ENCODE results near the gene DDIAS.
"Not testable (repeated sequence)": the region's sequence is repeated elsewhere in the genome, so short reads cannot be mapped to it uniquely, and the experiment has no call there.

The DDIAS gene, protein sequence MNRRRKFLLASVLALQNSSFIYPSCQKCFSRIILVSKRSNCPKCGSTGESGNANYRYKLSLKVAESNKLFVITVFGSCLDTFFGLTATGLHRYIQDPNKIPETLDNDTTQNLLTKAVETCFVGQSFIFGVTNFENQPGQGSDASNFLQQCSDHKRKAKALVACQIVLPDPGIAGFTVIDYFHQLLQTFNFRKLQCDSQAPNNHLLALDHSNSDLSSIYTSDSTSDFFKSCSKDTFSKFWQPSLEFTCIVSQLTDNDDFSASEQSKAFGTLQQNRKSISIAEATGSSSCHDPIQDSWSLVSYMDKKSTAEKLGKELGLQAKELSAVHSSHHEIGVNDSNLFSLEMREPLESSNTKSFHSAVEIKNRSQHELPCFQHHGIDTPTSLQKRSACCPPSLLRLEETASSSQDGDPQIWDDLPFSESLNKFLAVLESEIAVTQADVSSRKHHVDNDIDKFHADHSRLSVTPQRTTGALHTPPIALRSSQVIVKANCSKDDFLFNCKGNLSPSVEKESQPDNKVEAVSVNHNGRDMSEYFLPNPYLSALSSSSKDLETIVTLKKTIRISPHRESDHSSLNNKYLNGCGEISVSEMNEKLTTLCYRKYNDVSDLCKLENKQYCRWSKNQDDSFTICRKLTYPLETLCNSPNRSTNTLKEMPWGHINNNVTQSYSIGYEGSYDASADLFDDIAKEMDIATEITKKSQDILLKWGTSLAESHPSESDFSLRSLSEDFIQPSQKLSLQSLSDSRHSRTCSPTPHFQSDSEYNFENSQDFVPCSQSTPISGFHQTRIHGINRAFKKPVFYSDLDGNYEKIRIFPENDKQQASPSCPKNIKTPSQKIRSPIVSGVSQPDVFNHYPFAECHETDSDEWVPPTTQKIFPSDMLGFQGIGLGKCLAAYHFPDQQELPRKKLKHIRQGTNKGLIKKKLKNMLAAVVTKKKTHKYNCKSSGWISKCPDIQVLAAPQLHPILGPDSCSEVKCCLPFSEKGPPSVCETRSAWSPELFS

DNA sequence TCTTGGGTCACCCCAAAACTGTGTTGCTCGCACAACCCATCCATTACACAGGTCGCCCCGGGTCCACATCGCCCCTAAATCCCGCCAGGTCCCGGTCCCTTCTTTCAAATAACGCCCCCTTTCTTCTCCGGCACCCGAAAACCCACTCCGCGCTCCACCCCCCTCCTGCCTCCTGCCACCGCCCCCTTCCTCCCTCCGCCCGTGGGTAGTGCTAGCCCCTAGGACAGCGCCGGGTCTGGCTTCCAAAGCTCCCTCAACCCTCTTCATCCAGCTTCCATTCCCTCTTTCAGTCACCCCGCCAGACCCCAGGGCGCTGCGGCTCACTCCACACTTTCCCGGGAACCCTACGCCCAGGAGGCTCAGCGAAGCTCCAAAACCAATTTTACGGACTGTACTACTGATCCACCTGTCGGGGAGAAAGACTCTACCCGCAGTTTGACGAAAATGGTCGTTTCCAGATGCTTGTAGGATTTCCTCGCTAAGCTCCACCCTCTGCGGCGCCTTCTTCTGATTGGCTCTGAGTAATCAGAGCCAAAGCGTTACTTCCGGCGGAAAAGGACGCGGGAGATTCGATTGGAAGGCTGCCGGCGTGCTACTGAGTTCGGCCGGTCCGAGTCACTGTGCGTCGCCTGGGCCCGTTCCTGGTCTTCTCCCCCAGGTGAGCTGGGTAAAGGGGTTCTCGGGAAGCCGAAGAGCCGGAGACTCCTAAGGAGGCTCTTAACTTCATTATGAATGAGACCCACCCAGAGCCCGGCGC, at the start of gene DDIAS:
DDIAS (plus strand) TSS at position 572 of the 757 bp plus-strand sequence. CDS start 13,003 bp downstream, outside the sequence.
- peak; percentile 97 for DNase-seq (ENCODE audit: low read depth)
- TF ChIP-seq, protein P1, sequence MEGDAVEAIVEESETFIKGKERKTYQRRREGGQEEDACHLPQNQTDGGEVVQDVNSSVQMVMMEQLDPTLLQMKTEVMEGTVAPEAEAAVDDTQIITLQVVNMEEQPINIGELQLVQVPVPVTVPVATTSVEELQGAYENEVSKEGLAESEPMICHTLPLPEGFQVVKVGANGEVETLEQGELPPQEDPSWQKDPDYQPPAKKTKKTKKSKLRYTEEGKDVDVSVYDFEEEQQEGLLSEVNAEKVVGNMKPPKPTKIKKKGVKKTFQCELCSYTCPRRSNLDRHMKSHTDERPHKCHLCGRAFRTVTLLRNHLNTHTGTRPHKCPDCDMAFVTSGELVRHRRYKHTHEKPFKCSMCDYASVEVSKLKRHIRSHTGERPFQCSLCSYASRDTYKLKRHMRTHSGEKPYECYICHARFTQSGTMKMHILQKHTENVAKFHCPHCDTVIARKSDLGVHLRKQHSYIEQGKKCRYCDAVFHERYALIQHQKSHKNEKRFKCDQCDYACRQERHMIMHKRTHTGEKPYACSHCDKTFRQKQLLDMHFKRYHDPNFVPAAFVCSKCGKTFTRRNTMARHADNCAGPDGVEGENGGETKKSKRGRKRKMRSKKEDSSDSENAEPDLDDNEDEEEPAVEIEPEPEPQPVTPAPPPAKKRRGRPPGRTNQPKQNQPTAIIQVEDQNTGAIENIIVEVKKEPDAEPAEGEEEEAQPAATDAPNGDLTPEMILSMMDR (conservative IDR thresholded peaks at IDR 0.05; ENCODE audit: control insufficient read depth, insufficient read depth, low read depth, low read length): no peak
- H3K4me3 ChIP-seq (ENCODE audit: control insufficient read depth, low read depth, low read length): peak within 1 kb of the TSS; percentile 87

DNA sequence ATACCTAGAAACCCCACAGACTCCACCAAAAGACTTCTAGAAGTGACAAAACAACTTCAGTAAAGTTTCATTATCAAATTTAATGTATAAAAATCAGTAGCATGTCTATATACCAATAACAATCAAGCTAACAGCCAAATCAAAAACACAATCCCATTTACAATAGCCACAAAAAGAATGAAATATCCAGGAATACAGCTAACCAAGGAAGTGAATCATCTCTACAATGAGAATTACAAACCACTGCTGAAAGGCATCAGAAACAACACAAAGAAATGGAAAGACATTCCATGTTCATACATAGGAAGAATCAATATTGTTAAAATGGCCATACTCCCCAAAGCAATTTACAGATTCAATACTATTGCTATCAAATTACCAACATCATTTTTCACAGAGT, 47.3 kb upstream of the DDIAS start:
- H3K4me3 ChIP-seq (ENCODE audit: control insufficient read depth, low read depth, low read length): no peak overlapping the region
- TF ChIP-seq, protein P1 (conservative IDR thresholded peaks at IDR 0.05; ENCODE audit: control insufficient read depth, insufficient read depth, low read depth, low read length): no peak
- peak; percentile 25 for DNase-seq (ENCODE audit: low read depth)

DNA sequence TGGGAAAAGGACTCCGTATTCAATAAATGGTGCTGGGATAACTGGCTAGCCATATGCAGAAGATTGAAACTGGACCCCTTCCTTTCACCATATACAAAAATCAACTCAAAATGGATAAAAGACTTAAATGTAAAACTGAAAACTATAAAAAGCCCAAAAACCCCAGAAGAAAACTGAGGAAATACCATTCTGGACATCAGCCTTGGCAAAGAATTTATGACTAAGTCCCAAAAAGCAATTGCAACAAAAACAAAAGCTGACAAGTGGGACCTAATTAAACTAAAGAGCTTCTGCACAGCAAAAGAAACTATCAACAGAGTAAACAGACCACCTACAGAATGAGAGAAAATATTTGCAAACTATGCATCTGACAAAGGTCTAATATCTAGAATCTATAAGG, 46.6 kb upstream of the DDIAS start:
- H3K4me3 ChIP-seq (ENCODE audit: control insufficient read depth, low read depth, low read length): not testable (repeated sequence)
- DNase-seq (ENCODE audit: low read depth): peak; percentile 10

DNA sequence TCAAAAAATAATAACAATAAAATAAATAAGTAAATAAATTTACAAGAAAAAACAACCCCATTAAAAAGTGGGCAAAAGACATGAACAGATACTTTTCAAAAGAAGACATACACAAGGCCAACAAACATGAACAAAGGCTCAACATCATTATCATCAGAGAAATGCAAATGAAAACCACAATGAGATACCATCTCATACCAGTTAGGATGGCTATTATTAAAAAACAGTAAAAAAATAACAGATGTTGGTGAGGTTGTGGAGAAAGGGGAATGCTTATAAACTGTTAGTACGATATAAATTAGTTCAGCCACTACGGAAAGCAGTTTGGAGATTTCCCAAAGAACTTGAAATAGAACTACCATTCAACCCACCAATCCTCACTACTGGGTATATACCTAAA, 45.9 kb upstream of the DDIAS start:
- H3K4me3 ChIP-seq (ENCODE audit: control insufficient read depth, low read depth, low read length): no peak overlapping the region
- TF ChIP-seq, protein P1 (conservative IDR thresholded peaks at IDR 0.05; ENCODE audit: control insufficient read depth, insufficient read depth, low read depth, low read length): no peak
- no peak for DNase-seq (ENCODE audit: low read depth)

DNA sequence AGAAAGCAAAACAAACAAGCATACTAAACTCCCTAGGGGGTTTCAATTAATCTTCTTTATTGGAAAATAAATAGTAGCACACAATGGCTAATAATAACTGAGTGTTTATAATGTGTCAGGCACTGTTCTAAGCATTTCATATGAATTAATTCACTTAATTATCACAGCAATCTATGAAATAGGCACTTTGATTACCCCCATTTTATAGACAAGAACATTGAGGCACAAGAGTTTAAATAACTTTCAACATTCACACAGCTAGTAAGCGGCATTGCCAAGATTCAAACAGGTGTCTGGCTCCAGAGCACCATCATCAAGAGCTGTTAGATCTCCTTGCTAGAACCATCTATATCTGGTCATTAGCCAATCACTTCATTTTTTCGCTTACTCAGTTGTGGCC, 44.4 kb upstream of the DDIAS start:
- TF ChIP-seq, protein P1 (conservative IDR thresholded peaks at IDR 0.05; ENCODE audit: control insufficient read depth, insufficient read depth, low read depth, low read length): no peak
- H3K4me3 ChIP-seq (ENCODE audit: control insufficient read depth, low read depth, low read length): no peak overlapping the region
- DNase-seq (ENCODE audit: low read depth): no peak

DNA sequence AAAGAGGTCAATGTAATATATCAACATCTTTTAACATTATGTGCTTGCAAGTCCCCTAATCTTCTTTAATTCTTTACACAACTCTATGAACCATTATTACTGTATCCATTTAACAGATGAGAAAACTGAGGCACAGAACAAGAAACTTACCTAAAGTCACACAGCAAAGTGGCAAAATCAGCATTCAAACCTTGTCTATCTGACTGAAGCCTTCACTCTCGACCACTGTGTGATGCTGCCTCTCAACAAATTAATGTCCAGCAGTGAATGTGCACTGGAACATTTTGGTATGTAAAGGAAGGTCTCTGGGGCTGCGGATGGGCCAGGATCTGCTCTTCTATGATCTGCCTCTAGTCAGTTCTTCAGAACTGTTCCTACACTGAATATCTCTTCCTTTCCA, 43.4 kb upstream of the DDIAS start:
- TF ChIP-seq, protein P1 (conservative IDR thresholded peaks at IDR 0.05; ENCODE audit: control insufficient read depth, insufficient read depth, low read depth, low read length): no peak
- no peak overlapping the region for H3K4me3 ChIP-seq (ENCODE audit: control insufficient read depth, low read depth, low read length)
- DNase-seq (ENCODE audit: low read depth): no peak

All from fibroblast of mammary gland (primary cell).